DMS114 treated with DMSO at 0.1 percent for 48 hours (cell line): ENCODE measurements around the gene COL8A2.

Experiments
- DNase-seq: peaks from one replicate; lab custom pipeline; 2025; ENCODE audit not compliant: unreplicated experiment; lab: John Stamatoyannopoulos, UW

Gene COL8A2

DNA sequence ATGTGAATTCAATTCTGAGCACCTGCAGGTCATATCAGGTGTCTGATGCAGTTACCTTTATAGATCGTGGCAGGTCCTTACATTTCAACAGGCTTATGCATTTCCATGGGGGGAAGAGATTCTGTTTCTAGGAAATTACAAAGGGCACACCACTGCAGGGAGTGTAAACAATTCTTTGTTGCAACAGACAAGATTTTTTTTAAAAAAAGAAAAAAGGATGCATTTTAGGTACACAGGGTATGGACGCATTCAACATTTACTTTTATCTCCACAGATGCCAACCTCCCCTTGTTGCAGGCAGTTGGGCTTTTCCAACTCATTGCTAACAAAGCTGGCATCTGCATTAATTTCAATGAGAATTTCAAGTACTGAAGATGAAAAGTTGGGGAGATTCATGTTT is 54.7 kb downstream of the COL8A2 start:
- DNase-seq: no peak

DNA sequence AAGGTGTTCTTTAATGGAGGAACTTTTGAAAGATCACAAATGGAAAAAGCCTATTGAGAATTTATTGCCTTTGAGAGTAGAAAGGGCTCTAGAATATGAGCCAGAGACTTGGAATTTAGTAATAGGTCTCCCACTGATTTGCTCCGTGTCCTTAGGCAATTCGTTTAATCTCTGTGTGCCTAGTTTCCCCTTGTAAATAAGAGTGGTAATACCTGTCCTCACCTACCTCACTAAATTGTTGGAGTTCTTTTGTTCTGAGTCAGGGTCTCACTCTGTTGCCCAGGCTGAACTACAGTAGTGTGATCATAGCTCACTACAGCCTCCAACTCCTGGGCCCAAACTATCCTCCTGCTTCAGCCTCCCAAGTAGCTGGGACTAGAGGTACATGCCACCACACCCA is 56.2 kb downstream of the COL8A2 start:
- DNase-seq: no peak

DNA sequence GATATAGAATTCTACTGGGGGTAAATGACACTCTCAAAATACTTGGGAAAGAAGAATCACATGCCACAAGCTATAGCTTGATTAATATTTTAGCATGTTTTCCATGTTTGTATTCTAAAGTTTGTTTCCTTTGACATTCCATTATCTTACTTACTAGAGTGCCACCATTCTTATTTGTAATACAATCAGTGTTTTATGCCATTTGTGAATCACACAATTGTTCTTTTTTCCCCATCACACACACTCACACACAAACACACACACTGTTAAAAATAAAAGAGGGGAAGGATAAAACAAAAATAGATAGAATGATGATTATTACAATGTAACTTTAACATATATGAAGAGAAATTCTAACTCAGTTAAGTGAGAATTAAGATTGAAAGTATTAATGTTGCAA is 57.2 kb downstream of the COL8A2 start:
- DNase-seq: no peak

- DNase-seq: no peak
Measured at GRCh38 chr1:36062315-36062714, 62.7 kb downstream of the COL8A2 start.

GRCh38 chr1:36055706-36056105 is 69.3 kb downstream of the COL8A2 start:
- DNase-seq: no peak

GRCh38 chr1:36053978-36054377 is 71.0 kb downstream of the COL8A2 start:
- DNase-seq: no peak

- DNase-seq: no peak
Measured at GRCh38 chr1:36051821-36052220, 73.2 kb downstream of the COL8A2 start.
